Measurements from ENCODE around the gene PLA2G15.

DNA sequence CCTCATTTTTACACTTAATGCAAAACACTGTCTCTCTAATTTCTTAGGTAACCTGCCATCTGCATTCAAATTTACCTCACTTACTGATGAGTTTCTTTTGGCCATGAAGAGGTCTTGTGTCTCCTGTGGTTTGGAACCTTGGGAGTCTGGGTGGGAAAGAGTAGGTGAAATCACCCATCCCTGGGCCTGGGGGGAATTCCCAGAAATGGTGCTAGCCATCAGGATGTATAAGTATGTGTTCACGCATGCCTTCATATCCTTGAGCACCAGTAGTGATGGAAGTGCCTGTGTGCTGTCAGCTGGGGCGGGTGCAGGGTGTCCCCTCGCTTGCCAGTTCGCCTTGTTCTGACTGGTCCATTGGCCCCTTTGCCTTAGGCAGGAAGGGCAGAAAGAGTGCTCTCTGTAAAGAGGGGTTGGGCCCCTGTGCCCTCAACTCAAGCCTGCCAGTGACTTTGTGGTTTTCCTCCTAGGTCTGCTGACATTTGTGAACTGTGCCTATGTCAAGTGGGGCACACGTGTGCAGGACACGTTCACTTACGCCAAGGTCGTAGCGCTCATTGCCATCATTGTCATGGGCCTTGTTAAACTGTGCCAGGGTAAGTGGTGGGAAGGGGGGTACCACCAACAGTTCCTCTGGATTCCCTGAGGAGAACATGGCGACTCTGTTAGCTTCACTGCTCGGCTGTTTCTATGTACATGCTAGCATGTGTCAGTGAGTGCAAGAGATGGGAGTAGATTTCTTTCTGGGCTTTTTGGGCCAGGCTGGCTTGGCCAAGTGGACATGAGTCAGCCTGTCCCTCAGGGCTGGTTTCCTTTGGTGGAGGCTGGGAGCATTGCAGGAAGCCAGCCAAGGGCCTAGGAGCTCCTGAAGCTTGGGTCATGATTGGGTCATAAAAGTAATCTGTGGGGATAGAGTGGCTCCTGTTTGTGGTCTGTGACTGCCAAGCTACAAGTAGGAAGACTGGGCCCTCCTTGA lies 42.4 kb downstream of the PLA2G15 start:
- TF ChIP-seq, protein P1, sequence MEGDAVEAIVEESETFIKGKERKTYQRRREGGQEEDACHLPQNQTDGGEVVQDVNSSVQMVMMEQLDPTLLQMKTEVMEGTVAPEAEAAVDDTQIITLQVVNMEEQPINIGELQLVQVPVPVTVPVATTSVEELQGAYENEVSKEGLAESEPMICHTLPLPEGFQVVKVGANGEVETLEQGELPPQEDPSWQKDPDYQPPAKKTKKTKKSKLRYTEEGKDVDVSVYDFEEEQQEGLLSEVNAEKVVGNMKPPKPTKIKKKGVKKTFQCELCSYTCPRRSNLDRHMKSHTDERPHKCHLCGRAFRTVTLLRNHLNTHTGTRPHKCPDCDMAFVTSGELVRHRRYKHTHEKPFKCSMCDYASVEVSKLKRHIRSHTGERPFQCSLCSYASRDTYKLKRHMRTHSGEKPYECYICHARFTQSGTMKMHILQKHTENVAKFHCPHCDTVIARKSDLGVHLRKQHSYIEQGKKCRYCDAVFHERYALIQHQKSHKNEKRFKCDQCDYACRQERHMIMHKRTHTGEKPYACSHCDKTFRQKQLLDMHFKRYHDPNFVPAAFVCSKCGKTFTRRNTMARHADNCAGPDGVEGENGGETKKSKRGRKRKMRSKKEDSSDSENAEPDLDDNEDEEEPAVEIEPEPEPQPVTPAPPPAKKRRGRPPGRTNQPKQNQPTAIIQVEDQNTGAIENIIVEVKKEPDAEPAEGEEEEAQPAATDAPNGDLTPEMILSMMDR (IDR thresholded peaks at IDR 0.05) = no peak
- TF ChIP-seq POLR2A (IDR thresholded peaks at IDR 0.05) = no peak
